ENCODE measurements around the gene IER5.

- TF ChIP-seq CTCF (conservative IDR thresholded peaks at IDR 0.05 in 1 of 2, IDR thresholded peaks at IDR 0.05 in 1 of 2; ENCODE audit: low read depth in 1 of 2, low read length in 2 of 2) (no peak), EZH2 (IDR thresholded peaks at IDR 0.05; ENCODE audit: low read length, missing control alignments) (no peak)
Observed at GRCh38 chr1:181127898-181128453, 39.5 kb downstream of the IER5 start.
